Body of pancreas (tissue), 4 donors: ENCODE results near the gene PDE4D. TPM values are rescaled to one million over a fixed set of nuclear protein-coding genes. Genes with fewer than 3 reads are reported as not detected.

Experiments
- ATAC-seq: fragments of 150-250 bp; one replicate; pipeline ENCODE4 v1.9.1; 2016
- DNase-seq, 4 donors: peaks; one replicate each; pipeline ENCODE4 v3.0.0-alpha.2; 2019
- H3K27ac ChIP-seq, 4 donors: fragments of 200-600 bp; sonication (generic); 1 replicate in 3 of 4; 2 replicates in 1 of 4; pipeline versions ENCODE4 v1.5.1 to v1.6.1; 2016 to 2019; ENCODE audit warnings: mild to moderate bottlenecking in 1 of 4, mixed read lengths in 1 of 4, moderate library complexity in 1 of 4
- H3K27me3 ChIP-seq, 2 donors: fragments of 200-600 bp; sonication (generic); one replicate each; pipeline ENCODE4 v1.6.0; 2016; ENCODE audit warnings: mild to moderate bottlenecking in 1 of 2
- H3K36me3 ChIP-seq, 2 donors: fragments of 200-600 bp; sonication (generic); replicated peaks in 1 of 2; 2 replicates each; pipeline ENCODE4 v1.5.1; 2016; ENCODE audit warnings: low read depth in 2 of 2; ENCODE audit not compliant: insufficient read depth in 1 of 2
- H3K4me1 ChIP-seq: fragments of 200-600 bp; sonication (generic); one replicate; pipeline ENCODE4 v1.6.0; 2016
- H3K4me3 ChIP-seq, 2 donors: fragments of 200-600 bp; sonication (generic); 1 replicate in 1 of 2; 2 replicates in 1 of 2; pipeline ENCODE4 v1.5.1; 2016 to 2019
- H3K9me3 ChIP-seq, 3 donors: fragments of 200-600 bp; sonication (generic); 1 replicate in 2 of 3; 2 replicates in 1 of 3; pipeline ENCODE4 v1.5.1; 2016
- POLR2A ChIP-seq, 3 donors: fragments of 450-650 bp; IDR thresholded peaks; one replicate each; pipeline ENCODE4 v1.6.1; 2016; ENCODE audit warnings: antibody characterized with exemption in 3 of 3, mild to moderate bottlenecking in 2 of 3
- WGBS, 2 donors: methylation state at CpG; one replicate each; pipeline ENCODE4 v1.1.5; 2017; 5-methylcytosine and 5-hydroxymethylcytosine counted together
- intact Hi-C: fragments of 100-400 bp; cut with DNase I; formaldehyde crosslinking; loops from one replicate; pipeline ENCODE4 v1.15.1; 2023
- total RNA-seq, 2 donors: library from RNA; depleted of rRNA; stranded (reverse); fragments of >200 nt; gene quantifications; one replicate each; pipeline ENCODE4 v1.1.0, GENCODE V29; 2016
- TF ChIP-seq, protein P1 (sequence below), 7 experiments: fragments of 450-650 bp in 4 of 7; fragments of 200-600 bp in 3 of 7; sonication (generic) in 3 of 7; IDR thresholded peaks; one replicate each; pipeline ENCODE4 v1.5.1; 2016 to 2019; ENCODE audit warnings: antibody characterized with exemption in 7 of 7

The PDE4D gene
- total RNA-seq, 2 donors from 2014 or later = 8.6 to 9.2 TPM

GRCh38 chr5:59489551-59489950, 404.0 kb downstream of the PDE4D start:
- no peak for TF ChIP-seq POLR2A (IDR thresholded peaks at IDR 0.05)
- TF ChIP-seq, protein P1, sequence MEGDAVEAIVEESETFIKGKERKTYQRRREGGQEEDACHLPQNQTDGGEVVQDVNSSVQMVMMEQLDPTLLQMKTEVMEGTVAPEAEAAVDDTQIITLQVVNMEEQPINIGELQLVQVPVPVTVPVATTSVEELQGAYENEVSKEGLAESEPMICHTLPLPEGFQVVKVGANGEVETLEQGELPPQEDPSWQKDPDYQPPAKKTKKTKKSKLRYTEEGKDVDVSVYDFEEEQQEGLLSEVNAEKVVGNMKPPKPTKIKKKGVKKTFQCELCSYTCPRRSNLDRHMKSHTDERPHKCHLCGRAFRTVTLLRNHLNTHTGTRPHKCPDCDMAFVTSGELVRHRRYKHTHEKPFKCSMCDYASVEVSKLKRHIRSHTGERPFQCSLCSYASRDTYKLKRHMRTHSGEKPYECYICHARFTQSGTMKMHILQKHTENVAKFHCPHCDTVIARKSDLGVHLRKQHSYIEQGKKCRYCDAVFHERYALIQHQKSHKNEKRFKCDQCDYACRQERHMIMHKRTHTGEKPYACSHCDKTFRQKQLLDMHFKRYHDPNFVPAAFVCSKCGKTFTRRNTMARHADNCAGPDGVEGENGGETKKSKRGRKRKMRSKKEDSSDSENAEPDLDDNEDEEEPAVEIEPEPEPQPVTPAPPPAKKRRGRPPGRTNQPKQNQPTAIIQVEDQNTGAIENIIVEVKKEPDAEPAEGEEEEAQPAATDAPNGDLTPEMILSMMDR (IDR thresholded peaks at IDR 0.05) = no peak
- no peaks in the 10 kb centered on the region for H3K9me3 ChIP-seq
- H3K36me3 ChIP-seq = no peaks in the 10 kb centered on the region
- no peak overlapping the region for H3K4me3 ChIP-seq
- no peak for DNase-seq
- 52 to 55% methylated on average over 1 of the region's 1 CpG for WGBS, 2 donors
- intact Hi-C loops = no loop called here
- no peak for ATAC-seq
- peaks cover 32% of the 10 kb centered on the region for H3K4me1 ChIP-seq
- H3K27ac ChIP-seq = no peak overlapping the region
- H3K27me3 ChIP-seq = no peaks in the 10 kb centered on the region

DNA sequence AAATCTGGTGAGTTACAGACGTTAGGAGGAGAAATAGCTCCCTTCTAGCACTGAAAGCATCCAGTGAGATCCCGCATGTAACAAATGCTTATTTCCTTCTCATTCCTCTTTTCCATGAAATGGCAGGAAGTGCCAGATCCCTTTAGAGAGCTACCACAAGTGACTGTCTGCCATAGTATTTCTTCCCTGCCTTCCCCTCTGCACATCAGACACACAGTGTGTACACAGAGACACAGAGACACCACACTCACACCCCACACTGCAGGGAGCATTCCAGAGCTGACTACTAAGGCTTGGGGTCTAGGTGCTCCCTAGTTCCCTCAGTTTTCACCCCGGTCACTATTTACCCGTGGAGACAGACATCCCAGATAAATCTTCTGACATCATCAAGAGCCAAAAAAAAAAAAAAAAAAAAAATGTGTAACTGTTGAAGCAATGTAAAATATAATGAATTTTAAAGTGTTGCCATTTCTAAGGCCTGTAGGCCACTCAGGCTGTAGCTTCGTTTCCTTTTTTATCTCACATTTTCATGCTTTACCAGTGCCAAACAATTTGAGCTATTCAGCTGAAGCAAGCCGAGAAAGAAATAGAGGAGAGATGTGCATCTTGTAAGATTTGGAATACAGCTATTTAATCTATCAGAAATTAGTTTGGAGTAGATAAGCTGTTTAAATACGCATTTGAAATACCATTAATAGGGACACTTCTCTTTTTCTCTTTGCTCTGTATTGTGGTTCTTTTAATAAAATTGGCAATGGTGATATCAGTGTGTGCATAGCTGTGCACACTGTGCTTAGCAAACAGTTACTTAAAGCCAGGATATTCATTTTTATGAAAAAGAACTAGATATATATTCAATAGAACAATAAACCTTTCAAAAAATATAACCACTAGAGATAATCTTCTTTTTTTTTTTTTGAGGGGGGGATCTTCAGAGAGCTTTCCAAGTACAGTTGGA, 405.5 kb downstream of the PDE4D start:
- peak; percentile 38 for ATAC-seq
- Histone ChIP-seq H3K4me1 (peaks cover 32% of the 10 kb centered on the region), H3K4me3 (no peak overlapping the region), H3K27ac (peak overlapping the region in 3 of 4 donors; percentile 17 to 64 (median 33)), H3K36me3 (no peaks in the 10 kb centered on the region), H3K27me3 (no peaks in the 10 kb centered on the region), H3K9me3 (no peaks in the 10 kb centered on the region)
- TF ChIP-seq POLR2A (IDR thresholded peaks at IDR 0.05) = no peak
- TF ChIP-seq, protein P1 (IDR thresholded peaks at IDR 0.05) = no peak
- no peak for DNase-seq
- 24 to 26% methylated on average over 7 of the region's 7 CpGs for WGBS, 2 donors
- intact Hi-C loops = no loop called here

DNA sequence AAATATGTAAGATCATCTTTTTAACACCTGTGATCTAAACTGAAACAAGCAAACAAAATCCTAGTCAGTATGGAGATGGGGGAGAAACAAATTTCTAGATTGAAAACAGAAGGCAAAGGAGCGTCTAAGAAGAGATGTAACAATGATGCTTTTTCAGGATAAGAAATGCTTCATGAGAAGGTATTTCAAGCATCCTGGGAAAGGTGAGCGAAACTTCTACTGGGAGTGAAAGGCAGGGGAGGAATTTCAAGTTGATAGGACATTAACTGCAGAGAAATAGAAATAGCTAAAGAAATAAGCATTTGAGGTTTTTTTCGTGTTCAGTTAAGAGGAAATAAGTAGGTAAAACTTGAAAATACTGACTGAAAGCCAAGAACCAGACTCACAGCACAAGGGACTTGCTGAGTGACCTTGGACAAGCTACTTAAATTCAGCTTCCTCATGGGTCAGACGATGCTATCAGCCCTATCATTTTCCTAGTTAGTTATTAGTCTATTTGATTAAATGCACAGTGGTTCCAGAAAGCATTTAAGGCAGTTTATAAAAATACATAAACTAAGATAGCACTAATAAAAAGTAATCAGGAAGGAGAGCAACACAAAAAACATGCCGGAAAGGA, 406.3 kb downstream of the PDE4D start:
- no peaks in the 10 kb centered on the region for H3K9me3 ChIP-seq
- H3K4me1 ChIP-seq = peaks cover 32% of the 10 kb centered on the region
- DNase-seq (no peak), ATAC-seq (no peak)
- no peaks in the 10 kb centered on the region for H3K27me3 ChIP-seq
- TF ChIP-seq, protein P1 (IDR thresholded peaks at IDR 0.05) = no peak
- TF ChIP-seq POLR2A (IDR thresholded peaks at IDR 0.05) = no peak
- H3K4me3 ChIP-seq = no peak overlapping the region
- intact Hi-C loops = no loop called here
- H3K27ac ChIP-seq = peak overlapping the region in 3 of 4 donors; percentile 17 to 64 (median 33)
- no peaks in the 10 kb centered on the region for H3K36me3 ChIP-seq
- WGBS, 2 donors = 39 to 42% methylated on average over 5 of the region's 5 CpGs

DNA sequence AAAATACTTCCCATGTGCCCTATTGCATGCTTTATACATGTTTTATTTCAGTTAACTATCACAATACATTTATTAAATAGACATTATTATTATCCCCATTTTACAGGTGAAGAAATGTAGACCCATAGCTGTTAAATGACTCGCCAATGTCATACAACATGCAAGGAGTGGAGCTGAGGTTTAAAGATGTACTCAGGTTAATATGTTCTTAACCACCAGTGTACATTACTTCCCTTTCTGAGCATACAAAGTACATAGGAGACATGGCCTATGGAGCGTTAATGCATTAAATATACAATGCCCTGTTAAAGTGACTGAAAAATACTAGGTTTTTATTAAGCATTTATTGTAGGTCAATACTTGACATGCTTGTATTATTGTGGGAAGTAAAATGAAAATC, 407.0 kb downstream of the PDE4D start:
- Histone ChIP-seq H3K4me3 (no peak overlapping the region), H3K9me3 (no peaks in the 10 kb centered on the region), H3K4me1 (peaks cover 32% of the 10 kb centered on the region), H3K27me3 (no peaks in the 10 kb centered on the region), H3K27ac (no peak overlapping the region), H3K36me3 (no peaks in the 10 kb centered on the region)
- intact Hi-C loops = no loop called here
- no peak for ATAC-seq
- no peak for TF ChIP-seq POLR2A (IDR thresholded peaks at IDR 0.05)
- TF ChIP-seq, protein P1 (IDR thresholded peaks at IDR 0.05) = no peak
- 97 to 98% methylated on average over 2 of the region's 2 CpGs for WGBS, 2 donors
- DNase-seq = no peak
